ENCODE data around the gene NUDT7.

GRCh38 chr16:77748421-77749005 is 26.2 kb downstream of the NUDT7 start:
- TF ChIP-seq CTCF (IDR thresholded peaks at IDR 0.05; ENCODE audit: low read depth, low read length, missing input control) (no peak), NR2F2 (IDR thresholded peaks at IDR 0.05) (no peak), ZBTB33 (IDR thresholded peaks at IDR 0.05) (no peak), SP1 (IDR thresholded peaks at IDR 0.05) (no peak)
- TF ChIP-seq, protein P1, sequence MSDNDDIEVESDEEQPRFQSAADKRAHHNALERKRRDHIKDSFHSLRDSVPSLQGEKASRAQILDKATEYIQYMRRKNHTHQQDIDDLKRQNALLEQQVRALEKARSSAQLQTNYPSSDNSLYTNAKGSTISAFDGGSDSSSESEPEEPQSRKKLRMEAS (IDR thresholded peaks at IDR 0.05) = no peak
